ENCODE results near the gene CLSTN2. TPM values are rescaled to one million over a fixed set of nuclear protein-coding genes. Genes with fewer than 3 reads are reported as not detected.

CLSTN2 gene
- total and polyA plus RNA-seq, 4 donors: 0.09 to 2.2 (median 0.55) TPM

DNA sequence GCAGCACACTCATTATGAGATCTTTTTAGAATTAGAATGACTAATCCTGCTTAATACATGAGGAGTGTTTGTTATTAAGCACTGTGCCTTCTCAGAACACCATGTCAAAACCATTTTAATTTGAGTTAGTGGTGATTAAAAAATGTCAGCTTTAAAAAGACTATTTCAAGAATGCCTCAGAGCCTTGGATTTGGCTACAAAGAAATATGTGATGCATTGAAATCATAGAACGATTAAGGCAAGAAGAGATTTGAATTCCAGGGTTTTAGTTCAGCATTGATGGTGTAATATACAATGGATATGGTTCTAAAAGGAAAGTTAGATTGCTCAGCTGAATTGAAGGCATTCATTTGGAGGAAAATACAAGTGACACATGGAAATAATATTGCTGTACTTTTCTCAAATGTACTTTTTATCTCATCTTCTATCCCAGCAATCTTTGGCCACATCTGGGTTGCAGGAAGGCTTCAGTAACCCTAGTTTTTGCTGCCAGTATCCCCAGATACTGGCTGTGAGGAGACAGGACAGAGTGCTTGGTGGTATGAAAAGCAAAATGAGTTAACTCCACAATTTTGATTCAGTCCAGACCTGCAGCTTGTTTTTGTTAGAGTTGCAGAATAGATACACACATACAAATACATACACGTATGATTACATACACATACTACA lies 303.8 kb downstream of the CLSTN2 start (continued):
- TF ChIP-seq, protein P1, sequence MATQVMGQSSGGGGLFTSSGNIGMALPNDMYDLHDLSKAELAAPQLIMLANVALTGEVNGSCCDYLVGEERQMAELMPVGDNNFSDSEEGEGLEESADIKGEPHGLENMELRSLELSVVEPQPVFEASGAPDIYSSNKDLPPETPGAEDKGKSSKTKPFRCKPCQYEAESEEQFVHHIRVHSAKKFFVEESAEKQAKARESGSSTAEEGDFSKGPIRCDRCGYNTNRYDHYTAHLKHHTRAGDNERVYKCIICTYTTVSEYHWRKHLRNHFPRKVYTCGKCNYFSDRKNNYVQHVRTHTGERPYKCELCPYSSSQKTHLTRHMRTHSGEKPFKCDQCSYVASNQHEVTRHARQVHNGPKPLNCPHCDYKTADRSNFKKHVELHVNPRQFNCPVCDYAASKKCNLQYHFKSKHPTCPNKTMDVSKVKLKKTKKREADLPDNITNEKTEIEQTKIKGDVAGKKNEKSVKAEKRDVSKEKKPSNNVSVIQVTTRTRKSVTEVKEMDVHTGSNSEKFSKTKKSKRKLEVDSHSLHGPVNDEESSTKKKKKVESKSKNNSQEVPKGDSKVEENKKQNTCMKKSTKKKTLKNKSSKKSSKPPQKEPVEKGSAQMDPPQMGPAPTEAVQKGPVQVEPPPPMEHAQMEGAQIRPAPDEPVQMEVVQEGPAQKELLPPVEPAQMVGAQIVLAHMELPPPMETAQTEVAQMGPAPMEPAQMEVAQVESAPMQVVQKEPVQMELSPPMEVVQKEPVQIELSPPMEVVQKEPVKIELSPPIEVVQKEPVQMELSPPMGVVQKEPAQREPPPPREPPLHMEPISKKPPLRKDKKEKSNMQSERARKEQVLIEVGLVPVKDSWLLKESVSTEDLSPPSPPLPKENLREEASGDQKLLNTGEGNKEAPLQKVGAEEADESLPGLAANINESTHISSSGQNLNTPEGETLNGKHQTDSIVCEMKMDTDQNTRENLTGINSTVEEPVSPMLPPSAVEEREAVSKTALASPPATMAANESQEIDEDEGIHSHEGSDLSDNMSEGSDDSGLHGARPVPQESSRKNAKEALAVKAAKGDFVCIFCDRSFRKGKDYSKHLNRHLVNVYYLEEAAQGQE (IDR thresholded peaks at IDR 0.05): no peak

DNA sequence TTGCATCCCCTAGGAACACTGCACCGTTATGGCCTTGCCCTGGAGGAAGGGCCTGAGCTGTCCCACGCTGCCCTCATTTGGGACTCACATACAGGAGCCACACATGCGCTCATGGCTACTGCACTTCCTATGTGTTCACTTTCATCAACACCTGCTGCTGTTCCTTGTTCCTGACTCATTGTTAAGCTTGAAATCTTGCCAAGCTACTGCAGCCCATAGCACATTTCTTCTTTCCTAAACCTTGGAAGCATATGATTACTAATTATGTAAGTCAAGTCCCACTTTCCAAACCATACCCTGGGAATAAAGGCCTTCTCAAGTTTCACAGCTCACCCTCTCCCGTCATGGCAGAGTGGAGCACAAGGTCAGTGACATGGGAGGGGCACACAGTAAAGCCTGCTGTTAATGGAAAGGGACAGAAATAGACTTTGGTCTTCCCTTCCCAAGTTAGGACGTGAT lies 307.9 kb downstream of the CLSTN2 start:
- DNase-seq (ENCODE audit: low spot score): no peak
- WGBS: 84% methylated on average over 5 of the region's 5 CpGs
- Histone ChIP-seq H3K27ac (ENCODE audit: low read depth in 1 of 2, low read length in 2 of 2) (no peak overlapping the region), H3K9me3 (ENCODE audit: control insufficient read depth in 4 of 4, low read length in 3 of 4) (no peaks in the 10 kb centered on the region), H3K27me3 (ENCODE audit: control insufficient read depth in 4 of 4, insufficient read depth in 4 of 4, low read length in 3 of 4) (peaks cover 0 to 3% (median 0%) of the 10 kb centered on the region in 4 donors), H3K36me3 (ENCODE audit: control insufficient read depth in 4 of 4, insufficient read depth in 3 of 4, low read depth in 1 of 4, low read length in 3 of 4) (no peaks in the 10 kb centered on the region), H3K4me3 (ENCODE audit: low read depth in 1 of 3, low read length in 3 of 3) (no peak overlapping the region), H3K4me1 (ENCODE audit: control insufficient read depth in 4 of 4, insufficient read depth in 4 of 4, low read length in 3 of 4) (no peaks in the 10 kb centered on the region), H3K9ac (ENCODE audit: low read depth in 1 of 2, low read length in 2 of 2) (no peak overlapping the region)
- TF ChIP-seq NR2F2 (IDR thresholded peaks at IDR 0.05) (no peak), FOXA2 (IDR thresholded peaks at IDR 0.05) (no peak), FOXA1 (IDR thresholded peaks at IDR 0.05) (no peak), SP1 (IDR thresholded peaks at IDR 0.05) (no peak), RAD21 (IDR thresholded peaks at IDR 0.05) (no peak)
- TF ChIP-seq, protein P1 (IDR thresholded peaks at IDR 0.05): no peak
- TF ChIP-seq, protein P2, sequence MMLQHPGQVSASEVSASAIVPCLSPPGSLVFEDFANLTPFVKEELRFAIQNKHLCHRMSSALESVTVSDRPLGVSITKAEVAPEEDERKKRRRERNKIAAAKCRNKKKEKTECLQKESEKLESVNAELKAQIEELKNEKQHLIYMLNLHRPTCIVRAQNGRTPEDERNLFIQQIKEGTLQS (IDR thresholded peaks at IDR 0.05): no peak

DNA sequence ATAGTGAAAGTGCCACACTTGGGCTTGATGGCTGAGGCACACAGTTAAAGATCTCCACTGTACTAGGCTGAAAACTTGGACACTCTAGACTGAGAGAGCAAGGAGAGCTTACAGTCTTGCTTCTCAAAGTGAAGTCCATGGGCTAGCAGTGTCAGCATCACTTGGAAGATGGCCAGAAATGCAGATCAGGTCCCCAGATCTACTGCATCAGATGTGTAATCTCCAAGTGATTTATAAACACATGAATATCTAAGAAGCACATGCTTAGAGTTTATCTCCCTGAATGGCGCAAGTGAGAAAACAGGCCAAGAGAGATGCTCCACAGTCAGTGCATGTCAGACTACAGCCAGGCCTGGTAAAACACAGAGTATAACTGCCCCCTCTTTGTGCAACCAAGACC lies 308.6 kb downstream of the CLSTN2 start:
- Histone ChIP-seq H3K9ac (ENCODE audit: low read depth in 1 of 2, low read length in 2 of 2) (no peak overlapping the region), H3K36me3 (ENCODE audit: control insufficient read depth in 4 of 4, insufficient read depth in 3 of 4, low read depth in 1 of 4, low read length in 3 of 4) (no peaks in the 10 kb centered on the region), H3K9me3 (ENCODE audit: control insufficient read depth in 4 of 4, low read length in 3 of 4) (no peaks in the 10 kb centered on the region), H3K27ac (ENCODE audit: low read depth in 1 of 2, low read length in 2 of 2) (no peak overlapping the region), H3K4me1 (ENCODE audit: control insufficient read depth in 4 of 4, insufficient read depth in 4 of 4, low read length in 3 of 4) (no peaks in the 10 kb centered on the region), H3K27me3 (ENCODE audit: control insufficient read depth in 4 of 4, insufficient read depth in 4 of 4, low read length in 3 of 4) (peaks cover 0 to 3% (median 0%) of the 10 kb centered on the region in 4 donors), H3K4me3 (ENCODE audit: low read depth in 1 of 3, low read length in 3 of 3) (no peak overlapping the region)
- DNase-seq (ENCODE audit: low spot score): no peak
- TF ChIP-seq JUND (IDR thresholded peaks at IDR 0.05) (no peak), HNF4A (conservative IDR thresholded peaks at IDR 0.05) (no peak), GABPA (IDR thresholded peaks at IDR 0.05 in 1 of 2, conservative IDR thresholded peaks at IDR 0.05 in 1 of 2) (no peak)
- TF ChIP-seq, protein P2 (IDR thresholded peaks at IDR 0.05): no peak
- WGBS: 100% methylated on average over 1 of the region's 1 CpG
